K562 (cell line): ENCODE data around the gene PSORS1C1. TPM values are rescaled to one million over a fixed set of nuclear protein-coding genes. Genes with fewer than 3 reads are reported as not detected.

ENCODE experiments used
- ATAC-seq: fragments of 200-7000 bp; cut with Tn5 transposase; 3 replicates; pipeline ENCODE4 v1.9.1; 2020; ENCODE audit warnings: moderate library complexity
- BruUV-seq: library from RNA; stranded (reverse); fragments of 400-500 nt; replicated peaks from 2 replicates; lab custom pipeline; 2021; lab: Mats Ljungman, UMichigan
- CTCF ChIA-PET: fragments of 300-600 bp; formaldehyde crosslinking; extraction: SDS; loops from one replicate; lab custom pipeline; 2021; ENCODE audit warnings: low intra/inter-chr PET ratio; lab: Yijun Ruan, JAX
- POLR2A ChIA-PET: fragments of 300-600, 350-650 bp; sonication (Branson Sonifier 250); formaldehyde crosslinking; extraction: SDS; loops from one replicate; lab custom pipeline; 2021; ENCODE audit warnings: antibody characterized with exemption, inconsistent platforms; lab: Yijun Ruan, JAX
- DNase-seq, 4 experiments: peaks; one replicate each; pipeline versions ENCODE4 v3.0.0 to v3.0.0-alpha.2; 2011 to 2018; ENCODE audit warnings: low spot score in 3 of 4, mixed read lengths in 3 of 4; ENCODE audit errors: extremely low read depth in 1 of 4
- FAIRE-seq: peaks from 2 replicates; lab custom pipeline; 2011; peaks lifted over from hg19 to GRCh38; lab: Jason Lieb, UNC
- H2AFZ ChIP-seq: 2 replicates; pipeline ENCODE4 v1.6.0; 2011; ENCODE audit warnings: low read depth, low read length, control low read depth, inconsistent platforms
- H3K27ac ChIP-seq: fragments of 200-600 bp; 3 replicates; pipeline ENCODE4 v1.8.0; 2011; ENCODE audit warnings: low read depth, mild to moderate bottlenecking, control low read depth, inconsistent platforms, low read length, moderate library complexity, mixed read lengths; ENCODE audit errors: extremely low read depth
- H3K27me3 ChIP-seq, 2 experiments: fragments of 300-600 bp in 1 of 2; 2 replicates in 1 of 2; 3 replicates in 1 of 2; pipeline versions ENCODE4 v1.6.0 to v1.8.0; 2011; ENCODE audit warnings: inconsistent platforms in 2 of 2, low read length in 2 of 2, mild to moderate bottlenecking in 1 of 2, mixed read lengths in 1 of 2, moderate library complexity in 1 of 2; ENCODE audit not compliant: control insufficient read depth in 2 of 2, insufficient read depth in 2 of 2
- H3K36me3 ChIP-seq: fragments of 300-600 bp; 3 replicates; pipeline ENCODE4 v1.8.0; 2011; ENCODE audit warnings: mild to moderate bottlenecking, low read length, inconsistent platforms; ENCODE audit not compliant: control insufficient read depth, insufficient read depth
- H3K4me1 ChIP-seq, 2 experiments: fragments of 200-600 bp in 1 of 2; replicated peaks in 1 of 2; 2 replicates in 1 of 2; 3 replicates in 1 of 2; pipeline versions ENCODE4 v1.5.1 to v1.8.0; 2011; ENCODE audit warnings: inconsistent platforms in 2 of 2, low read length in 2 of 2, mild to moderate bottlenecking in 1 of 2, mixed read lengths in 1 of 2, moderate library complexity in 1 of 2; ENCODE audit not compliant: control insufficient read depth in 2 of 2, insufficient read depth in 2 of 2
- H3K4me2 ChIP-seq: 2 replicates; pipeline ENCODE4 v1.6.1; 2011; ENCODE audit warnings: low read length, control low read depth, inconsistent platforms, mixed read lengths; ENCODE audit not compliant: insufficient read depth
- H3K4me3 ChIP-seq: fragments of 200-600 bp; sonication (generic), shearing (Covaris generic); 2 replicates; pipeline ENCODE4 v1.5.1; 2016; ENCODE audit warnings: control low read depth, inconsistent platforms
- H3K79me2 ChIP-seq: fragments of 200-600 bp; 3 replicates; pipeline ENCODE4 v1.8.0; 2011; ENCODE audit warnings: low read length, inconsistent platforms; ENCODE audit not compliant: control insufficient read depth, insufficient read depth
- H3K9ac ChIP-seq, 2 experiments: 2 replicates each; pipeline versions ENCODE4 v1.6.0 to v1.6.1; 2011; ENCODE audit warnings: low read depth in 2 of 2, low read length in 2 of 2, control low read depth in 1 of 2, inconsistent platforms in 1 of 2, mild to moderate bottlenecking in 1 of 2, mixed read lengths in 1 of 2; ENCODE audit not compliant: insufficient read depth in 1 of 2
- H3K9me1 ChIP-seq: one replicate; pipeline ENCODE4 v1.6.0; 2011; ENCODE audit warnings: inconsistent platforms, mild to moderate bottlenecking, low read length, moderate library complexity; ENCODE audit not compliant: control insufficient read depth, insufficient read depth
- H3K9me3 ChIP-seq: replicated peaks from 2 replicates; pipeline ENCODE4 v1.5.1; 2011; ENCODE audit warnings: low read depth, low read length, inconsistent platforms; ENCODE audit not compliant: control insufficient read depth, insufficient read depth
- H4K20me1 ChIP-seq: replicated peaks from 2 replicates; pipeline ENCODE4 v1.6.1; 2011; ENCODE audit warnings: low read length, inconsistent platforms, mixed read lengths; ENCODE audit not compliant: control insufficient read depth, insufficient read depth
- EZH2 ChIP-seq: IDR thresholded peaks from 2 replicates; pipeline ENCODE4 v1.6.1; 2012; ENCODE audit warnings: low read depth, mild to moderate bottlenecking, inconsistent platforms, low read length, borderline replicate concordance
- MCM7 ChIP-seq, 2 experiments: fragments of 450-650 bp; IDR thresholded peaks; 2 replicates each; pipeline ENCODE4 v1.6.1; 2016 to 2018
- MXI1 ChIP-seq: IDR thresholded peaks from 2 replicates; pipeline ENCODE4 v1.6.1; 2011; ENCODE audit warnings: low read depth, mild to moderate bottlenecking, improper control_type of control experiment, low read length
- RAD21 ChIP-seq, 2 experiments: fragments of 250-450 bp in 1 of 2; fragments of 450-650 bp in 1 of 2; sonication (Bioruptor Pico) in 1 of 2; formaldehyde crosslinking in 1 of 2; IDR thresholded peaks in 1 of 2; conservative IDR thresholded peaks in 1 of 2; 2 replicates each; pipeline versions ENCODE4 v1.4.0 to v1.8.0; 2020 to 2022; ENCODE audit warnings: mild to moderate bottlenecking in 2 of 2, moderate library complexity in 1 of 2
- STAG1 ChIP-seq: sonication (generic); formaldehyde crosslinking; IDR thresholded peaks from 2 replicates; pipeline ENCODE4 v1.5.0; 2020; ENCODE audit warnings: missing genetic modification reagents, borderline replicate concordance
- ZNF212 ChIP-seq: fragments of 450-650 bp; formaldehyde crosslinking; IDR thresholded peaks from 2 replicates; pipeline ENCODE4 v1.4.0; 2020; ENCODE audit warnings: mild to moderate bottlenecking
- ZNF239 ChIP-seq: fragments of 250-450 bp; sonication (Bioruptor Pico); IDR thresholded peaks from 2 replicates; pipeline ENCODE4 v1.4.0; 2020; ENCODE audit warnings: mild to moderate bottlenecking
- ZNF41 ChIP-seq: fragments of 250-450 bp; sonication (Bioruptor Pico); conservative IDR thresholded peaks from 2 replicates; pipeline ENCODE4 v1.4.0; 2020; ENCODE audit warnings: mild to moderate bottlenecking
- ZNF644 ChIP-seq: fragments of 200-800 bp; sonication (Bioruptor generic); IDR thresholded peaks from 2 replicates; pipeline ENCODE4 v1.6.1; 2016; ENCODE audit warnings: low read depth, missing genetic modification characterization, missing compliant biosample characterization
- ZNF780A ChIP-seq: fragments of 250-450 bp; sonication (Bioruptor Pico); IDR thresholded peaks from 2 replicates; pipeline ENCODE4 v1.5.0; 2021; ENCODE audit warnings: mild to moderate bottlenecking
- ZNF79 ChIP-seq: fragments of 250-450 bp; sonication (Bioruptor Pico); IDR thresholded peaks from 2 replicates; pipeline ENCODE4 v1.4.0; 2020; ENCODE audit warnings: low read depth, mild to moderate bottlenecking, moderate library complexity
- WGBS: fragments of 100-300 bp; shearing (Covaris generic); methylation state at CpG from one replicate; pipeline ENCODE4 v1.1.6; 2016; ENCODE audit warnings: low coverage, mixed read lengths; ENCODE audit not compliant: insufficient coverage; ENCODE audit errors: missing lambda C conversion rate; 5-methylcytosine and 5-hydroxymethylcytosine counted together
- in situ Hi-C: fragments of 300-500 bp; cut with MboI; formaldehyde crosslinking; loops from 4 replicates; pipeline ENCODE4 v1.15.0; 2018; ENCODE audit warnings: inconsistent platforms, mixed read lengths
- intact Hi-C: fragments of 100-400 bp; cut with micrococcal nuclease; formaldehyde crosslinking; loops from 2 replicates; pipeline ENCODE4 v1.14.2; 2022
- polyA plus RNA-seq, 8 experiments: library from polyadenylated mRNA; depleted of rRNA in 4 of 8; stranded (reverse) in 5 of 8; unstranded in 3 of 8; fragments of >200 nt; fragmentation: Nextera tagmentation in 2 of 8; fragmentation: Illumina TruSeq in 1 of 8; extraction: Ambion mirVana in 2 of 8; extraction: Trizol in 1 of 8; gene quantifications; 2 replicates each; pipeline versions ENCODE4 v1.2.1 to v1.2.3, GENCODE V29; 2011 to 2014; ENCODE audit warnings: inconsistent platforms in 1 of 8, missing spikeins in 1 of 8
- total RNA-seq, 7 experiments: library from RNA; depleted of rRNA in 6 of 7; stranded (reverse); fragments of >200 nt in 6 of 7; fragmentation: Illumina TruSeq in 2 of 7; extraction: Trizol in 2 of 7; gene quantifications; 2 replicates each; pipeline versions ENCODE4 v1.2.1 to v1.2.3, GENCODE V29; 2011 to 2021; ENCODE audit warnings: low replicate concordance in 1 of 7
- TF ChIP-seq, protein P1 (sequence below), 2 experiments: fragments of 450-650 bp; IDR thresholded peaks; 2 replicates each; pipeline ENCODE4 v1.6.1; 2018; ENCODE audit warnings: mild to moderate bottlenecking in 2 of 2, low read depth in 1 of 2; ENCODE audit not compliant: partially characterized antibody in 2 of 2
- TF ChIP-seq, protein P2 (sequence below): fragments of 250-450 bp; sonication (Bioruptor Pico); IDR thresholded peaks from 2 replicates; pipeline ENCODE4 v1.8.0; 2022; ENCODE audit warnings: inconsistent platforms
- TF ChIP-seq, protein P3 (sequence below): fragments of 450-650 bp; IDR thresholded peaks from 2 replicates; pipeline ENCODE4 v1.7.0; 2016; ENCODE audit warnings: borderline replicate concordance

Gene PSORS1C1
- total and polyA plus RNA-seq, 9 of the 15 experiments (the other 6 are each of a cell fraction or from before 2014, with no cell fraction given), result 0.11 TPM; not detected in 8

DNA sequence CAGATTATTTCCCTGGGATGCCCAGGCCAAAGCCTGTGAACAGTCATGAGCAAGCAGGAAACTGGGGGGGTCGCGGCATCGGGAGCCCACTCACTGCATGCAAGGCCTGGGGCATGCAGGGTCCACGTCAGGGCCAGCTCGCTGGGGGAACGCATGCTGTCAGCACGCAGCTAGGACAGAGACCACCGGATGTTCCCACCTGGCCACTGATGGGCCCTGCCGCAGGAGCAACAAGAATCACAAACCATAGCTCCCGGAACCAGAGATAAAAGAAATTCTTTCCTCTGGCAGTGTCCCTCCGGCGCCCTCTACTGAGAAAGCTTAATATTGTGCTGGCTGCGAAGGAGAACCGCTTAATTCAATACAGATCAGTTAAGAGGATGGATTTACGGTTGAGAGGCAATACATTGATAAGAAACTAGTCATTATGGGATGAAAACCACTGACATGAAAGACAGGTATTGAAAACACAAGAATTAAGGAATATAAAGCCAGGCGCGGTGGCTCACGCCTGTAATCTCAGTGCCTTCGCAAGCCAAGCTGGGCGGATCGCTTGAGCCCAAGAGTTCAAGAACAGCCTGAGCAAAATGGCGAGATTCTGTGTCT is 34.8 kb upstream of the PSORS1C1 start:
- H2AFZ ChIP-seq, result peak overlapping the region; percentile 54; the same call in 1 of the 2 replicates
- no peak for TF ChIP-seq MXI1
- TF ChIP-seq ZNF780A (CRISPR knock-in tag), result no peak
- no peak for TF ChIP-seq MCM7 (IDR thresholded peaks at IDR 0.05)
- peak; percentile 73; the same call in 1 of the 2 replicates for TF ChIP-seq STAG1 (CRISPR knock-in tag)
- TF ChIP-seq ZNF212, result no peak
- no peak for TF ChIP-seq ZNF239 (CRISPR knock-in tag)
- TF ChIP-seq ZNF41 (CRISPR knock-in tag), result no peak
- TF ChIP-seq, protein P1, sequence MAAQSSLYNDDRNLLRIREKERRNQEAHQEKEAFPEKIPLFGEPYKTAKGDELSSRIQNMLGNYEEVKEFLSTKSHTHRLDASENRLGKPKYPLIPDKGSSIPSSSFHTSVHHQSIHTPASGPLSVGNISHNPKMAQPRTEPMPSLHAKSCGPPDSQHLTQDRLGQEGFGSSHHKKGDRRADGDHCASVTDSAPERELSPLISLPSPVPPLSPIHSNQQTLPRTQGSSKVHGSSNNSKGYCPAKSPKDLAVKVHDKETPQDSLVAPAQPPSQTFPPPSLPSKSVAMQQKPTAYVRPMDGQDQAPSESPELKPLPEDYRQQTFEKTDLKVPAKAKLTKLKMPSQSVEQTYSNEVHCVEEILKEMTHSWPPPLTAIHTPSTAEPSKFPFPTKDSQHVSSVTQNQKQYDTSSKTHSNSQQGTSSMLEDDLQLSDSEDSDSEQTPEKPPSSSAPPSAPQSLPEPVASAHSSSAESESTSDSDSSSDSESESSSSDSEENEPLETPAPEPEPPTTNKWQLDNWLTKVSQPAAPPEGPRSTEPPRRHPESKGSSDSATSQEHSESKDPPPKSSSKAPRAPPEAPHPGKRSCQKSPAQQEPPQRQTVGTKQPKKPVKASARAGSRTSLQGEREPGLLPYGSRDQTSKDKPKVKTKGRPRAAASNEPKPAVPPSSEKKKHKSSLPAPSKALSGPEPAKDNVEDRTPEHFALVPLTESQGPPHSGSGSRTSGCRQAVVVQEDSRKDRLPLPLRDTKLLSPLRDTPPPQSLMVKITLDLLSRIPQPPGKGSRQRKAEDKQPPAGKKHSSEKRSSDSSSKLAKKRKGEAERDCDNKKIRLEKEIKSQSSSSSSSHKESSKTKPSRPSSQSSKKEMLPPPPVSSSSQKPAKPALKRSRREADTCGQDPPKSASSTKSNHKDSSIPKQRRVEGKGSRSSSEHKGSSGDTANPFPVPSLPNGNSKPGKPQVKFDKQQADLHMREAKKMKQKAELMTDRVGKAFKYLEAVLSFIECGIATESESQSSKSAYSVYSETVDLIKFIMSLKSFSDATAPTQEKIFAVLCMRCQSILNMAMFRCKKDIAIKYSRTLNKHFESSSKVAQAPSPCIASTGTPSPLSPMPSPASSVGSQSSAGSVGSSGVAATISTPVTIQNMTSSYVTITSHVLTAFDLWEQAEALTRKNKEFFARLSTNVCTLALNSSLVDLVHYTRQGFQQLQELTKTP (IDR thresholded peaks at IDR 0.05; ENCODE audit: low read depth in 1 of 2, partially characterized antibody in 2 of 2), result no peak
- TF ChIP-seq ZNF644 (tag), result no peak
- TF ChIP-seq, protein P2, sequence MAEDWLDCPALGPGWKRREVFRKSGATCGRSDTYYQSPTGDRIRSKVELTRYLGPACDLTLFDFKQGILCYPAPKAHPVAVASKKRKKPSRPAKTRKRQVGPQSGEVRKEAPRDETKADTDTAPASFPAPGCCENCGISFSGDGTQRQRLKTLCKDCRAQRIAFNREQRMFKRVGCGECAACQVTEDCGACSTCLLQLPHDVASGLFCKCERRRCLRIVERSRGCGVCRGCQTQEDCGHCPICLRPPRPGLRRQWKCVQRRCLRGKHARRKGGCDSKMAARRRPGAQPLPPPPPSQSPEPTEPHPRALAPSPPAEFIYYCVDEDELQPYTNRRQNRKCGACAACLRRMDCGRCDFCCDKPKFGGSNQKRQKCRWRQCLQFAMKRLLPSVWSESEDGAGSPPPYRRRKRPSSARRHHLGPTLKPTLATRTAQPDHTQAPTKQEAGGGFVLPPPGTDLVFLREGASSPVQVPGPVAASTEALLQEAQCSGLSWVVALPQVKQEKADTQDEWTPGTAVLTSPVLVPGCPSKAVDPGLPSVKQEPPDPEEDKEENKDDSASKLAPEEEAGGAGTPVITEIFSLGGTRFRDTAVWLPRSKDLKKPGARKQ (CRISPR knock-in tag), result peak; percentile 88
- TF ChIP-seq, protein P3, sequence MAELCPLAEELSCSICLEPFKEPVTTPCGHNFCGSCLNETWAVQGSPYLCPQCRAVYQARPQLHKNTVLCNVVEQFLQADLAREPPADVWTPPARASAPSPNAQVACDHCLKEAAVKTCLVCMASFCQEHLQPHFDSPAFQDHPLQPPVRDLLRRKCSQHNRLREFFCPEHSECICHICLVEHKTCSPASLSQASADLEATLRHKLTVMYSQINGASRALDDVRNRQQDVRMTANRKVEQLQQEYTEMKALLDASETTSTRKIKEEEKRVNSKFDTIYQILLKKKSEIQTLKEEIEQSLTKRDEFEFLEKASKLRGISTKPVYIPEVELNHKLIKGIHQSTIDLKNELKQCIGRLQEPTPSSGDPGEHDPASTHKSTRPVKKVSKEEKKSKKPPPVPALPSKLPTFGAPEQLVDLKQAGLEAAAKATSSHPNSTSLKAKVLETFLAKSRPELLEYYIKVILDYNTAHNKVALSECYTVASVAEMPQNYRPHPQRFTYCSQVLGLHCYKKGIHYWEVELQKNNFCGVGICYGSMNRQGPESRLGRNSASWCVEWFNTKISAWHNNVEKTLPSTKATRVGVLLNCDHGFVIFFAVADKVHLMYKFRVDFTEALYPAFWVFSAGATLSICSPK, result no peak
- no peak for TF ChIP-seq EZH2
- peak; percentile 66 to 84 for TF ChIP-seq RAD21 (CRISPR knock-in tag; conservative IDR thresholded peaks at IDR 0.05 in 1 of 2, IDR thresholded peaks at IDR 0.05 in 1 of 2)
- no peak for TF ChIP-seq ZNF79 (CRISPR knock-in tag)

More for the DNA sequence above, 34.8 kb upstream of the PSORS1C1 start:
- intact Hi-C loops (loop anchor here (5.0 kb wide), 2 partner anchors 202 to 337 kb away; partner anchors contain the start of genes FLOT1 and IER3), in situ Hi-C loops (loop anchor here (5.0 to 10.0 kb wide), 4 partner anchors 162 to 405 kb away; partner anchors contain the start of genes DHX16, FLOT1 and IER3)
- no peaks in the 10 kb centered on the region for H3K9me1 ChIP-seq
- H3K4me2 ChIP-seq, result peak overlapping the region; percentile 22; the same call in 1 of the 2 replicates
- no peaks in the 10 kb centered on the region for H3K36me3 ChIP-seq
- H3K79me2 ChIP-seq, result no peaks in the 10 kb centered on the region
- ATAC-seq (peak; percentile 80), FAIRE-seq (peak; percentile 91), DNase-seq (peak; percentile 43 to 79 (median 56))
- CTCF ChIA-PET, result interaction anchor here (0.6 to 2.6 kb wide), 9 partner anchors 21 to 596 kb away, joined by 3 to 18 read pairs (median 5); partner anchors contain the start of gene VARS2
- BruUV-seq, result no TSS peak
- H3K27ac ChIP-seq, result no peak overlapping the region
- H3K4me3 ChIP-seq, result no peak overlapping the region
- WGBS, result 30% methylated on average over 22 of the region's 22 CpGs
- peaks cover 6% of the 10 kb centered on the region in 2 experiments; a peak in 4 of 5 replicates for H3K4me1 ChIP-seq
- POLR2A ChIA-PET, result interaction anchor here (0.7 to 1.8 kb wide), 11 partner anchors 9 to 352 kb away, joined by 3 to 8 read pairs (median 3); partner anchors contain the start of gene VARS2
- H4K20me1 ChIP-seq, result no peaks in the 10 kb centered on the region
- H3K9me3 ChIP-seq, result no peaks in the 10 kb centered on the region
- no peaks in the 10 kb centered on the region for H3K27me3 ChIP-seq
- H3K9ac ChIP-seq, result 0 out of 4 replicates have a peak overlapping the region, but pooled peaks of 1 of the 2 experiments have one; percentile 57
